ENCODE results near the gene CPAMD8.
A peak's percentile ranks its signal among the peaks of the same experiment; 100 is the strongest.
"Not testable (repeated sequence)": the region's sequence is repeated elsewhere in the genome, so short reads cannot be mapped to it uniquely, and the experiment has no call there.

Gene CPAMD8

DNA sequence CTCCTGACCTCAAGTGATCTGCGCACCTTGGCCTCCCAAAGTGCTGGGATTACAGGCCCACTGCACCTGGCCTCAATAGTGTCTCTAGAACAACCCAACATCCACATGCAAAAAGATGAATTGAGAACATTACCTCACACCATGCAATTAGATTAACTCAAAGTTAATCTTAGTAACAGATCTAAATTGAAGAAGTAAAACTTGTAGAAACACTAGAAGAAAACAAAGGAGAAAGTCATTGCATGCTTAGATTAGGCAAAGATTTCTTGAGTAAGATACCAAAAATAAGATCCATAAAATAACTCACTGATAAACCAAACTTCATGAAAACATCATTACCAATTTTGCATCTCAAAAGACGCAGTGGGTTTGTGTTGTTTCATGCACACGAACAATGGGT, 2.8 kb downstream of the CPAMD8 start:
- DNase-seq = no peak
- no peaks in the 10 kb centered on the region for H3K4me1 ChIP-seq
- TF ChIP-seq, protein P1, sequence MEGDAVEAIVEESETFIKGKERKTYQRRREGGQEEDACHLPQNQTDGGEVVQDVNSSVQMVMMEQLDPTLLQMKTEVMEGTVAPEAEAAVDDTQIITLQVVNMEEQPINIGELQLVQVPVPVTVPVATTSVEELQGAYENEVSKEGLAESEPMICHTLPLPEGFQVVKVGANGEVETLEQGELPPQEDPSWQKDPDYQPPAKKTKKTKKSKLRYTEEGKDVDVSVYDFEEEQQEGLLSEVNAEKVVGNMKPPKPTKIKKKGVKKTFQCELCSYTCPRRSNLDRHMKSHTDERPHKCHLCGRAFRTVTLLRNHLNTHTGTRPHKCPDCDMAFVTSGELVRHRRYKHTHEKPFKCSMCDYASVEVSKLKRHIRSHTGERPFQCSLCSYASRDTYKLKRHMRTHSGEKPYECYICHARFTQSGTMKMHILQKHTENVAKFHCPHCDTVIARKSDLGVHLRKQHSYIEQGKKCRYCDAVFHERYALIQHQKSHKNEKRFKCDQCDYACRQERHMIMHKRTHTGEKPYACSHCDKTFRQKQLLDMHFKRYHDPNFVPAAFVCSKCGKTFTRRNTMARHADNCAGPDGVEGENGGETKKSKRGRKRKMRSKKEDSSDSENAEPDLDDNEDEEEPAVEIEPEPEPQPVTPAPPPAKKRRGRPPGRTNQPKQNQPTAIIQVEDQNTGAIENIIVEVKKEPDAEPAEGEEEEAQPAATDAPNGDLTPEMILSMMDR (IDR thresholded peaks at IDR 0.05; ENCODE audit: low read depth, low read length) = no peak
- 0 out of 2 replicates have a peak, but pooled peaks cover 2% of the 10 kb centered on the region for H3K9me3 ChIP-seq
- peaks cover 16% of the 10 kb centered on the region for H3K27me3 ChIP-seq
- H3K36me3 ChIP-seq = no peaks in the 10 kb centered on the region
- H3K4me3 ChIP-seq (ENCODE audit: low read depth, low read length) = no peak overlapping the region

DNA sequence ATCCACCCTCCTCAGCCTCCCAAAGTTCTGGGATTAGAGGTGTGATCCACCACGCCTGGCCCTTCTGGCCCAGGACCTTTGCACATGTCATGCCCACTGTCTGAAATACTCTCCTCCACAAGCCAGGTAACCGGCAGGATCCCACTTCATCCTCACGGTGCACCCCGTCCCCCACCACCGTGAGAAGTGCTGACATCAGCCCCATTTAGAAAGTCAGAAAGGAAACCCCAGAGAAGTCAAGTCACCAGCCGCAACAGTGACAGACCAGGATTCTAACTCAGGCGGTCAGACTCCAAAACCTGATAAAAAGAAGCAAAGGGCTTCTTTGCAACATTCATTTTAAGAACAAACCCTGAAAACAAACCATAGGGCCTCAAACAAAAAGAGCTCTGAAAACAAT, 3.9 kb downstream of the CPAMD8 start:
- Histone ChIP-seq H3K4me1 (no peaks in the 10 kb centered on the region), H3K9me3 (0 out of 2 replicates have a peak, but pooled peaks cover 2% of the 10 kb centered on the region), H3K36me3 (no peaks in the 10 kb centered on the region), H3K27me3 (peaks cover 12% of the 10 kb centered on the region), H3K4me3 (ENCODE audit: low read depth, low read length) (no peak overlapping the region)
- DNase-seq = no peak
- TF ChIP-seq, protein P1 (IDR thresholded peaks at IDR 0.05; ENCODE audit: low read depth, low read length) = no peak

DNA sequence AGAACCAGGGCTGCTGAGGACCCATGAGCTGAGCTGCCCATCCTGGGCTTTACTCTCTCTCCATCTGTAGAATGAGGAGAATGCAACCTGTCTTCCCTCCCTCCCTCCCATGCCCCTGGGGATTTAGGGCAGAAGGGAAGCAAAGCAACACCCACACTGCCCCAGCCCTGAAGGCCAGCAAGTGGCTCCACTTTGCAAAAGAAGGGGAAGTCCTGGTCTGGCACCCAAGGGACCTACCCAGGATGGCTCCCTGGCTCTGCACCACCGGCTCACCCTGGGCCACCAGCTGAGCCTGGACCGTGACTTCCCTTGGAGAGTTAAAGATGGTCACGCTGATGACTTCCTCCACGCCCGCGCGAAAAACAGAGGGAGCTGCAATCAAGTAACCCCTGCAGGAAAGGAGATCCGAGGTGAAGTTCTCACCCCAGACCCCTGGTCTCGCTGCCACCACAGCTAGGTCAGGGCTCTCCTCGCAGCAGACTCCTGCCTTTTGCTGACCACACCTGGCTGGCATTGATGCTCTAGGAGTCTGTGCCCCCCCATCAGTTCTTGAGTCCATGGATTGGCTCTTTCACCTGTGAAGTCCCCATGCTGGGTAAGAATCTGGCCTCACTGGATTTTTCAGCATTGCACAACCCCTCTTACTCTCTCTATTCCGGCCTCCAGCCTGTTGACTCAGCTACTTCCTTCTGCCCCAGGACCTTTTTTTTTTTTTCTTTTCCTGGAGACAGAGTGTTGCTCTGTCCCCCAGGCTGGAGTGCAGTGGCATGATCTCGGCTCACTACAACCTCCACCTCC, 4.6 kb downstream of the CPAMD8 start:
- no peak overlapping the region for H3K4me3 ChIP-seq (ENCODE audit: low read depth, low read length)
- 0 out of 2 replicates have a peak, but pooled peaks cover 2% of the 10 kb centered on the region for H3K9me3 ChIP-seq
- TF ChIP-seq, protein P1 (IDR thresholded peaks at IDR 0.05; ENCODE audit: low read depth, low read length) = no peak
- no peaks in the 10 kb centered on the region for H3K4me1 ChIP-seq
- H3K36me3 ChIP-seq = no peaks in the 10 kb centered on the region
- DNase-seq = no peak
- peaks cover 12% of the 10 kb centered on the region for H3K27me3 ChIP-seq

DNA sequence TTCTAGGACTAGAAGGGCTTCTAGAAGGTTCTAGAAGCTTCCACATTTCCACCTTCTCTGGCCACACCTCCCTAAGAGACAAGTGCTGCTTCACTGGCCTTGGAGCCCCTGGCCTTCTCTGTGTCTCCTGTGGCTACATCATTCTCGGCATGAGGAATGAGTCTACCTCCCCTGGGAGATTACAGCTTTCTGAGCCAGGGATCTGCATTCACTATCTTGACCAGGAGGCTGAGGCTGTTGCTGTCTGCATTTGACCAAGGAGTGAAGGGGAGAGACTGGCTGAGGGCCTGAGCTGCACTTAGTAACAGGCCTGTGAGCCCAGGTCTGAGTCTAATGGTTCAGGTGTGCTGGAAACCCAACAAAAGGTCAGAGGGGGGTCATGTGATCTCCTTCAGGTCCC, 5.3 kb downstream of the CPAMD8 start:
- TF ChIP-seq, protein P1 (IDR thresholded peaks at IDR 0.05; ENCODE audit: low read depth, low read length) = no peak
- DNase-seq = no peak
- Histone ChIP-seq H3K4me1 (no peaks in the 10 kb centered on the region), H3K27me3 (peaks cover 12% of the 10 kb centered on the region), H3K4me3 (ENCODE audit: low read depth, low read length) (no peak overlapping the region), H3K36me3 (no peaks in the 10 kb centered on the region), H3K9me3 (0 out of 2 replicates have a peak, but pooled peaks cover 2% of the 10 kb centered on the region)

DNA sequence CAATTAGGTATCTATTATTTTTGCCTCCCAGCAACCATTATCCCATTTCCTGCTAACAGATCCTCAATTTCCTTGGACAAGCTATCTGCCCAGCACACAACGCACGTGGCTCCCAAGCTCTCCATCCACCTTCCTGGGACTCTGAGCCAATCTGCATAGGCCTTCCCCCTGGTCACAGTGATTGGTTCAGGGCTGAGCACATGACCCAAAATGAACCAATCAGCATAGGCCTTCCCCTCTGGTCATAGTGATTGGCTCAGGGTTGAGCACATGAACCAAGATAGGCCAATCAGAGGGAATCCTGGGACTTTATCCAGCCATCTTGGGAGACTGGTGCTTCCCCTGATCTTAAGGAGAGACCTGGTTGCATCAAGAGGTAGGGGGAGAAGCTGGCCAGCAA, 5.8 kb downstream of the CPAMD8 start:
- H3K4me1 ChIP-seq = no peaks in the 10 kb centered on the region
- no peaks in the 10 kb centered on the region for H3K36me3 ChIP-seq
- TF ChIP-seq, protein P1 (IDR thresholded peaks at IDR 0.05; ENCODE audit: low read depth, low read length) = no peak
- peak; percentile 42 for DNase-seq
- 0 out of 2 replicates have a peak, but pooled peaks cover 2% of the 10 kb centered on the region for H3K9me3 ChIP-seq
- H3K4me3 ChIP-seq (ENCODE audit: low read depth, low read length) = no peak overlapping the region
- H3K27me3 ChIP-seq = peaks cover 7% of the 10 kb centered on the region

DNA sequence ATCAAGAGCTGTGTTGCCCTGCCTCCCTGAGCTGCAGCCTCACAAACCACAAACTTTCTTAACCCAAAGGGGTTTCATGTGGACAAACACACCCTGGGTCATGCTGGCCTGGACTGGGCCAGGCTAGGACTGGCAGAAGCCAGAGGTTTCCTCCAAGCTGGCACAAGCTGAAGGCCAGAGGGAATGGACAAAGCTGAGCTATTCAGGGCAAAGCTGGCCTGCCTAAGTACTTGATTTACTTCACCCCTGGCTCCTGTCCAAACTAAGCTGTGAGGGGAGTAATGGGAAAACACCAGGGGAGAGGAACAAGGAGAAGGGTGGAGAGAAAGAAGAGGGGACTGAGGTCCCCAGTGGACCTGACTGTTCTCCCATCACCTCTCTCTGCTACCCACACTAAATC, 6.2 kb downstream of the CPAMD8 start:
- Histone ChIP-seq H3K36me3 (no peaks in the 10 kb centered on the region), H3K4me3 (ENCODE audit: low read depth, low read length) (no peak overlapping the region), H3K9me3 (0 out of 2 replicates have a peak, but pooled peaks cover 2% of the 10 kb centered on the region), H3K27me3 (peaks cover 2% of the 10 kb centered on the region), H3K4me1 (no peaks in the 10 kb centered on the region)
- TF ChIP-seq, protein P1 (IDR thresholded peaks at IDR 0.05; ENCODE audit: low read depth, low read length) = no peak
- DNase-seq = no peak

DNA sequence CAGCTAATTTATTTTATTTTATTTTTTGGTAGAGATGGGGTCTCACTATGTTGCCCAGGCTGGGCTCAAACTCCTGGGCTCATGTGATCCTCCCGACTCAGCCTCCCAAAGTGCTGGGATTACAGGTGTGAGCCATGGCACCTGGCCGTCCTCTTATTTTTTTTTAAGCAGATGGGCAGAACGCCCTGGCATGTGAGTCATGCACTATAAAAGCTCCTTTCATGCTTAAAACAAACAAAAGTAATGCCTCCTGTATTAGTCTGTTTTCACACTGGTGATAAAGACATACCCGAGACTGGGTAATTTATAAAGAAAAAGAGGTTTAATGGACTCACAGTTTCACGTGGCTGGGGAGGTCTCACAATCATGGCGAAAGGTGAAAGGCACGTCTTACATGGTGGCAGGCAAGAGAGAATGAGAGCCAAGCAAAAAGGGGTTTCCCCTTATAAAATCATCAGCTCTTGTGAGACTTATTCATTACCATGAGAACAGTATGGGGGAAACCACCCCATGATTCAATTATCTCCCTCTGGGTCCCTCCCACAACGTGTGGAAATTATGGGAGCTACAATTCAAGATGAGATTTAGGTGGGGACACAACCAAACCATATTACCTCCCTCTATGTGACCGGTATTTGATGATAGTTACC, 12.3 kb downstream of the CPAMD8 start:
- DNase-seq; H3K4me1 ChIP-seq; H3K4me3 ChIP-seq (ENCODE audit: low read depth, low read length); H3K27me3 ChIP-seq; H3K36me3 ChIP-seq; H3K9me3 ChIP-seq: not testable (repeated sequence)
